Measurements from ENCODE around the gene ASCC2. TPM values are rescaled to one million over a fixed set of nuclear protein-coding genes. Genes with fewer than 3 reads are reported as not detected.

The ASCC2 gene
- total and polyA plus RNA-seq, 7 experiments from 2014 or later, result 48.7 to 101 (median 90.5) TPM

- Histone ChIP-seq H3K36me3 (ENCODE audit: control insufficient read depth in 2 of 3, insufficient read depth in 3 of 3, low read length in 3 of 3) (peaks cover 0 to 18% (median 3%) of the 10 kb centered on the region in 3 experiments), H3K9me3 (ENCODE audit: control insufficient read depth in 2 of 3, low read length in 3 of 3) (no peaks in the 10 kb centered on the region), H3K27me3 (ENCODE audit: control insufficient read depth in 2 of 2, insufficient read depth in 2 of 2, low read length in 2 of 2) (no peaks in the 10 kb centered on the region), H3K27ac (ENCODE audit: low read depth, low read length) (no peak overlapping the region), H3K4me3 (ENCODE audit: low read length) (no peak overlapping the region), H3K4me1 (ENCODE audit: control insufficient read depth in 2 of 2, insufficient read depth in 2 of 2, low read length in 2 of 2) (peaks cover 9 to 11% of the 10 kb centered on the region in 2 donors)
- ATAC-seq (no peak), DNase-seq (no peak)
- Mint-ChIP-seq H3K4me3 (no peak overlapping the region), H3K27ac (no peak overlapping the region), H3K4me1 (peaks cover 12 to 29% (median 19%) of the 10 kb centered on the region in 7 donors), H3K9me3 (no peaks in the 10 kb centered on the region), H3K27me3 (no peaks in the 10 kb centered on the region), H3K36me3 (peaks cover 2 to 16% (median 9%) of the 10 kb centered on the region in 5 donors)
- ChIA-PET CTCF (interaction anchor here (0.6 to 1.3 kb wide), 3 partner anchors 10 to 15 kb away, joined by 3 to 5 read pairs (median 4); no protein-coding TSS in a partner anchor), POLR2A (no interaction called here)
- intact Hi-C loops (cut with micrococcal nuclease), result no loop called here
These were observed 65.9 kb downstream of the ASCC2 start for GRCh38 chr22:29772170-29772641.

GRCh38 chr22:29769723-29770321 lies 68.3 kb downstream of the ASCC2 start:
- CTCF ChIA-PET, result no interaction called here
- no peak for ATAC-seq
- POLR2A ChIA-PET, result interaction anchor here (1.1 kb wide), 1 partner anchor 10 kb away, joined by 3 read pairs; no protein-coding TSS in a partner anchor
- H3K27me3 Mint-ChIP-seq, result no peaks in the 10 kb centered on the region
- Histone ChIP-seq H3K4me1 (ENCODE audit: control insufficient read depth in 2 of 2, insufficient read depth in 2 of 2, low read length in 2 of 2) (peaks cover 16 to 17% of the 10 kb centered on the region in 2 donors), H3K36me3 (ENCODE audit: control insufficient read depth in 2 of 3, insufficient read depth in 3 of 3, low read length in 3 of 3) (peaks cover 0 to 18% (median 3%) of the 10 kb centered on the region in 3 experiments), H3K27me3 (ENCODE audit: control insufficient read depth in 2 of 2, insufficient read depth in 2 of 2, low read length in 2 of 2) (no peaks in the 10 kb centered on the region), H3K27ac (ENCODE audit: low read depth, low read length) (no peak overlapping the region), H3K9me3 (ENCODE audit: control insufficient read depth in 2 of 3, low read length in 3 of 3) (no peaks in the 10 kb centered on the region), H3K4me3 (ENCODE audit: low read length) (no peak overlapping the region)
- peaks cover 21 to 52% (median 38%) of the 10 kb centered on the region in 7 donors for H3K4me1 Mint-ChIP-seq
- intact Hi-C loops (cut with micrococcal nuclease), result loop anchor here (5.0 to 10.0 kb wide), 6 partner anchors 355 to 1982 kb away; partner anchors contain the start of genes DEPDC5 (in 1 of the 2), EWSR1 (in 1 of the 2), PITPNB (in 1 of the 2) and PRR14L (in 1 of the 2)
- no peak overlapping the region for H3K27ac Mint-ChIP-seq
- no peak for DNase-seq
- no peaks in the 10 kb centered on the region for H3K9me3 Mint-ChIP-seq
- peak overlapping the region in 4 of 10 donors; percentile 6 to 97 (median 18) for H3K4me3 Mint-ChIP-seq
- peaks cover 3 to 16% (median 9%) of the 10 kb centered on the region in 5 donors for H3K36me3 Mint-ChIP-seq

GRCh38 chr22:29768052-29768693 lies 69.9 kb downstream of the ASCC2 start:
- H3K4me1 Mint-ChIP-seq, result peaks cover 21 to 59% (median 39%) of the 10 kb centered on the region in 7 donors
- H3K4me3 Mint-ChIP-seq, result peak overlapping the region; percentile 95 to 100 (median 99)
- H3K27me3 Mint-ChIP-seq, result no peaks in the 10 kb centered on the region
- Histone ChIP-seq H3K27ac (ENCODE audit: low read depth, low read length) (peak overlapping the region; percentile 88), H3K36me3 (ENCODE audit: control insufficient read depth in 2 of 3, insufficient read depth in 3 of 3, low read length in 3 of 3) (peaks cover 0 to 18% (median 3%) of the 10 kb centered on the region in 3 experiments), H3K4me1 (ENCODE audit: control insufficient read depth in 2 of 2, insufficient read depth in 2 of 2, low read length in 2 of 2) (peaks cover 16 to 17% of the 10 kb centered on the region in 2 donors), H3K9me3 (ENCODE audit: control insufficient read depth in 2 of 3, low read length in 3 of 3) (no peaks in the 10 kb centered on the region), H3K27me3 (ENCODE audit: control insufficient read depth in 2 of 2, insufficient read depth in 2 of 2, low read length in 2 of 2) (no peaks in the 10 kb centered on the region), H3K4me3 (ENCODE audit: low read length) (peak overlapping the region; percentile 84)
- POLR2A ChIA-PET, result no interaction called here
- CTCF ChIA-PET, result no interaction called here
- DNase-seq (no peak), ATAC-seq (no peak)
- H3K27ac Mint-ChIP-seq, result peak overlapping the region; percentile 92 to 99 (median 97)
- peaks cover 3 to 16% (median 9%) of the 10 kb centered on the region in 5 donors for H3K36me3 Mint-ChIP-seq
- H3K9me3 Mint-ChIP-seq, result no peaks in the 10 kb centered on the region
- intact Hi-C loops (cut with micrococcal nuclease), result loop anchor here (5.0 to 10.0 kb wide), 6 partner anchors 353 to 1984 kb away; partner anchors contain the start of genes DEPDC5 (in 1 of the 2), EWSR1 (in 1 of the 2), PITPNB (in 1 of the 2) and PRR14L (in 1 of the 2)

GRCh38 chr22:29767171-29768051 lies 70.7 kb downstream of the ASCC2 start, which contains the start of gene UQCR10:
Gene UQCR10, plus strand, starts transcription at chr22:29767369. Its CDS starts 30 bp downstream, at chr22:29767399.
- Mint-ChIP-seq H3K9me3 (no peaks in the 10 kb centered on the region), H3K4me1 (peaks cover 21 to 59% (median 39%) of the 10 kb centered on the region in 7 donors), H3K27ac (peak within 1 kb of the TSS; percentile 92 to 99 (median 97)), H3K36me3 (peaks cover 3 to 16% (median 9%) of the 10 kb centered on the region in 5 donors), H3K4me3 (peak within 1 kb of the TSS; percentile 95 to 100 (median 99)), H3K27me3 (no peaks in the 10 kb centered on the region)
- H3K27ac ChIP-seq (ENCODE audit: low read depth, low read length), result peak within 1 kb of the TSS; percentile 88
- ChIA-PET CTCF (interaction anchor here (0.7 to 1.0 kb wide), 2 partner anchors 23 to 238 kb away, joined by 3 to 4 read pairs; no protein-coding TSS in a partner anchor), POLR2A (interaction anchor here (0.6 to 1.9 kb wide), 4 partner anchors 8 to 398 kb away, joined by 3 to 9 read pairs (median 6); partner anchors contain the start of genes ASCC2 and THOC5)
- no peaks in the 10 kb centered on the region for H3K9me3 ChIP-seq (ENCODE audit: control insufficient read depth in 2 of 3, low read length in 3 of 3)
- peak within 1 kb of the TSS; percentile 84 for H3K4me3 ChIP-seq (ENCODE audit: low read length)
- H3K4me1 ChIP-seq (ENCODE audit: control insufficient read depth in 2 of 2, insufficient read depth in 2 of 2, low read length in 2 of 2), result peaks cover 16 to 17% of the 10 kb centered on the region in 2 donors
- peaks cover 0 to 18% (median 3%) of the 10 kb centered on the region in 3 experiments for H3K36me3 ChIP-seq (ENCODE audit: control insufficient read depth in 2 of 3, insufficient read depth in 3 of 3, low read length in 3 of 3)
- DNase-seq, result peak; percentile 87 to 96 (median 93)
- ATAC-seq, result peak; percentile 87
- no peaks in the 10 kb centered on the region for H3K27me3 ChIP-seq (ENCODE audit: control insufficient read depth in 2 of 2, insufficient read depth in 2 of 2, low read length in 2 of 2)
- intact Hi-C loops (cut with micrococcal nuclease), result loop anchor here (1.0 to 10.0 kb wide), 19 partner anchors 71 to 1985 kb away; partner anchors contain the start of genes ASCC2 (in 2 of the 2), MTMR3 (in 2 of the 2), NF2 (in 2 of the 2) and AP1B1 (in 1 of the 2)

GRCh38 chr22:29766632-29767170 lies 71.4 kb downstream of the ASCC2 start, which contains the start of gene ZMAT5:
Gene ZMAT5, minus strand, starts transcription at chr22:29767007. Its CDS starts 18,463 bp downstream, at chr22:29748544.
- H3K9me3 Mint-ChIP-seq, result no peaks in the 10 kb centered on the region
- Histone ChIP-seq H3K27ac (ENCODE audit: low read depth, low read length) (peak within 1 kb of the TSS; percentile 88), H3K4me1 (ENCODE audit: control insufficient read depth in 2 of 2, insufficient read depth in 2 of 2, low read length in 2 of 2) (peaks cover 16 to 17% of the 10 kb centered on the region in 2 donors), H3K36me3 (ENCODE audit: control insufficient read depth in 2 of 3, insufficient read depth in 3 of 3, low read length in 3 of 3) (peaks cover 0 to 18% (median 3%) of the 10 kb centered on the region in 3 experiments), H3K9me3 (ENCODE audit: control insufficient read depth in 2 of 3, low read length in 3 of 3) (no peaks in the 10 kb centered on the region), H3K4me3 (ENCODE audit: low read length) (peak within 1 kb of the TSS; percentile 84), H3K27me3 (ENCODE audit: control insufficient read depth in 2 of 2, insufficient read depth in 2 of 2, low read length in 2 of 2) (no peaks in the 10 kb centered on the region)
- CTCF ChIA-PET, result interaction anchor here (0.7 to 1.0 kb wide), 2 partner anchors 23 to 238 kb away, joined by 3 to 4 read pairs; no protein-coding TSS in a partner anchor
- peak within 1 kb of the TSS; percentile 92 to 99 (median 97) for H3K27ac Mint-ChIP-seq
- POLR2A ChIA-PET, result interaction anchor here (0.6 to 1.9 kb wide), 4 partner anchors 9 to 399 kb away, joined by 3 to 9 read pairs (median 6); partner anchors contain the start of genes ASCC2 and THOC5
- intact Hi-C loops (cut with micrococcal nuclease), result loop anchor here (1.0 to 10.0 kb wide), 19 partner anchors 72 to 1986 kb away; partner anchors contain the start of genes ASCC2 (in 2 of the 2), MTMR3 (in 2 of the 2), NF2 (in 2 of the 2) and AP1B1 (in 1 of the 2)
- H3K4me1 Mint-ChIP-seq, result peaks cover 21 to 59% (median 39%) of the 10 kb centered on the region in 7 donors
- DNase-seq, result peak; percentile 68 to 96 (median 93)
- peaks cover 3 to 14% (median 9%) of the 10 kb centered on the region in 5 donors for H3K36me3 Mint-ChIP-seq
- peak; percentile 98 for ATAC-seq
- H3K27me3 Mint-ChIP-seq, result no peaks in the 10 kb centered on the region
- H3K4me3 Mint-ChIP-seq, result peak within 1 kb of the TSS; percentile 95 to 100 (median 99)

Measured in naive thymus-derived CD4-positive, alpha-beta T cell (primary cell).